Keratinocyte (primary cell): ENCODE results near the gene PRAMEF20. TPM values are rescaled to one million over a fixed set of nuclear protein-coding genes. Genes with fewer than 3 reads are reported as not detected.
"Not testable (repeated sequence)": the region's sequence is repeated elsewhere in the genome, so short reads cannot be mapped to it uniquely, and the experiment has no call there.

Source experiments
- DNase-seq: peaks from one replicate; pipeline ENCODE4 v3.0.0-alpha.2; 2011; ENCODE audit warnings: low read depth, missing footprints, low spot score
- FAIRE-seq: peaks from 2 replicates; lab custom pipeline; 2011; peaks lifted over from hg19 to GRCh38; lab: Jason Lieb, UNC
- H2AFZ ChIP-seq: 2 replicates; pipeline ENCODE4 v1.6.0; 2012; ENCODE audit warnings: low read length, control low read depth, inconsistent platforms; ENCODE audit not compliant: control insufficient read depth
- H3K27ac ChIP-seq: 2 replicates; pipeline ENCODE4 v1.5.1; 2011; ENCODE audit warnings: low read length; ENCODE audit not compliant: control insufficient read depth, insufficient read depth
- H3K27me3 ChIP-seq: 3 replicates; pipeline ENCODE4 v1.6.0; 2011; ENCODE audit warnings: low read length; ENCODE audit not compliant: control insufficient read depth, insufficient read depth; ENCODE audit errors: extremely low read depth
- H3K36me3 ChIP-seq, 2 experiments: 2 replicates in 1 of 2; 3 replicates in 1 of 2; pipeline ENCODE4 v1.5.1; 2011; ENCODE audit warnings: low read length in 2 of 2, mild to moderate bottlenecking in 1 of 2; ENCODE audit not compliant: control insufficient read depth in 2 of 2, insufficient read depth in 2 of 2; ENCODE audit errors: extremely low read depth in 1 of 2
- H3K4me1 ChIP-seq: 3 replicates; pipeline ENCODE4 v1.5.1; 2011; ENCODE audit warnings: low read length; ENCODE audit not compliant: control insufficient read depth, insufficient read depth; ENCODE audit errors: extremely low read depth
- H3K4me2 ChIP-seq: 3 replicates; pipeline ENCODE4 v1.6.0; 2011; ENCODE audit warnings: low read depth, low read length; ENCODE audit not compliant: control insufficient read depth, insufficient read depth; ENCODE audit errors: extremely low read depth
- H3K4me3 ChIP-seq, 3 experiments: fragments of 200-600 bp in 1 of 3; sonication (generic) in 1 of 3; 2 replicates in 2 of 3; 3 replicates in 1 of 3; pipeline ENCODE4 v1.5.1; 2011 to 2016; ENCODE audit warnings: low read length in 3 of 3, mild to moderate bottlenecking in 3 of 3, control low read depth in 2 of 3, inconsistent platforms in 1 of 3, low read depth in 1 of 3, mixed read lengths in 1 of 3, mixed run types in 1 of 3, moderate library complexity in 1 of 3; ENCODE audit not compliant: control insufficient read depth in 2 of 3, insufficient read depth in 2 of 3; ENCODE audit errors: extremely low read depth in 1 of 3
- H3K79me2 ChIP-seq: 2 replicates; pipeline ENCODE4 v1.6.0; 2012; ENCODE audit warnings: low read length; ENCODE audit not compliant: control insufficient read depth, insufficient read depth
- H3K9ac ChIP-seq: 3 replicates; pipeline ENCODE4 v1.6.0; 2011; ENCODE audit warnings: low read length; ENCODE audit not compliant: control insufficient read depth, insufficient read depth; ENCODE audit errors: extremely low read depth
- H3K9me1 ChIP-seq: 3 replicates; pipeline ENCODE4 v1.6.0; 2011; ENCODE audit warnings: low read length; ENCODE audit not compliant: control insufficient read depth, insufficient read depth; ENCODE audit errors: extremely low read depth
- H3K9me3 ChIP-seq: 2 replicates; pipeline ENCODE4 v1.5.1; 2012; ENCODE audit warnings: low read depth, low read length; ENCODE audit not compliant: control insufficient read depth
- H4K20me1 ChIP-seq: 3 replicates; pipeline ENCODE4 v1.6.0; 2011; ENCODE audit warnings: low read length; ENCODE audit not compliant: control insufficient read depth, insufficient read depth; ENCODE audit errors: extremely low read depth
- CTCF ChIP-seq, 3 experiments: IDR thresholded peaks in 1 of 3; conservative IDR thresholded peaks in 1 of 3; optimal IDR thresholded peaks in 1 of 3; 2 replicates in 2 of 3; 3 replicates in 1 of 3; pipeline versions ENCODE3 to v1.5.1; 2011; ENCODE audit warnings: low read length in 3 of 3, mild to moderate bottlenecking in 3 of 3, moderate library complexity in 2 of 3, control low read depth in 1 of 3, inconsistent platforms in 1 of 3; ENCODE audit not compliant: insufficient read depth in 2 of 3; ENCODE audit errors: extremely low read depth in 1 of 3
- EZH2 ChIP-seq: IDR thresholded peaks from one replicate; pipeline ENCODE4 v1.6.1; 2012; ENCODE audit warnings: inconsistent platforms, mild to moderate bottlenecking, low read length, moderate library complexity
- dilution Hi-C: fragments of 300-500 bp; cut with MboI; formaldehyde crosslinking; loops from one replicate; pipeline ENCODE4 v1.7.0; 2020; ENCODE audit warnings: low sequenced_read_pairs; ENCODE audit not compliant: extremely low pct_ligation_motif_present
- polyA plus RNA-seq, 5 experiments: library from polyadenylated mRNA; depleted of rRNA in 3 of 5; stranded (reverse) in 3 of 5; stranded (forward) in 1 of 5; unstranded in 1 of 5; fragments of >200 nt; gene quantifications; 1 replicate in 1 of 5; 2 replicates in 3 of 5; 3 replicates in 1 of 5; pipeline versions ENCODE4 v1.2.1 to v1.2.3, GENCODE V29; 2011 to 2012; ENCODE audit warnings: missing spikeins in 2 of 5, low read depth in 1 of 5, low replicate concordance in 1 of 5

PRAMEF20 gene
- polyA plus RNA-seq, 1 donor (not counting 4 experiments of a cell fraction or from before 2014, with no cell fraction given): not detected

GRCh38 chr1:13439104-13439783 is 29.0 kb downstream of the PRAMEF20 start:
- DNase-seq, H4K20me1 ChIP-seq, dilution Hi-C loops, H3K36me3 ChIP-seq, H2AFZ ChIP-seq, H3K9me1 ChIP-seq, H3K79me2 ChIP-seq, H3K27me3 ChIP-seq, H3K4me3 ChIP-seq, H3K27ac ChIP-seq, FAIRE-seq, H3K9ac ChIP-seq, H3K4me1 ChIP-seq, H3K4me2 ChIP-seq, H3K9me3 ChIP-seq: not testable (repeated sequence)

- Histone ChIP-seq H4K20me1 (no peaks in the 10 kb centered on the region), H3K27me3 (no peaks in the 10 kb centered on the region), H3K4me1 (no peaks in the 10 kb centered on the region), H3K9me3 (no peaks in the 10 kb centered on the region), H3K9ac (no peak overlapping the region), H3K36me3 (no peaks in the 10 kb centered on the region), H3K4me3 (no peak overlapping the region), H3K27ac (no peak overlapping the region), H3K79me2 (no peaks in the 10 kb centered on the region), H2AFZ (no peak overlapping the region), H3K4me2 (no peak overlapping the region), H3K9me1 (no peaks in the 10 kb centered on the region)
- TF ChIP-seq CTCF (optimal IDR thresholded peaks at IDR 0.05 in 1 of 3, IDR thresholded peaks at IDR 0.05 in 1 of 3, conservative IDR thresholded peaks at IDR 0.05 in 1 of 3; ENCODE audit: extremely low read depth in 1 of 3, insufficient read depth in 2 of 3, low read length in 3 of 3) (no peak), EZH2 (no peak)
- FAIRE-seq: no peak
- no peak for DNase-seq
- dilution Hi-C loops: no loop called here
Measured at GRCh38 chr1:13443335-13443979, 33.2 kb downstream of the PRAMEF20 start.
